ENCODE measurements around the gene TIMM13. TPM values are rescaled to one million over a fixed set of nuclear protein-coding genes. Genes with fewer than 3 reads are reported as not detected.

Gene TIMM13
- polyA plus RNA-seq, 3 donors = 56.2 to 107 (median 92.3) TPM

Other genes with a start within 250 kb of the TIMM13 start
- gene PLEKHJ1, start 191.3 kb downstream of the TIMM13 start, polyA plus RNA-seq (ENCODE audit: insufficient read length in 3 of 3) = 10 to 100 TPM; 54.6 to 81.6 (median 79.2) TPM
- gene SF3A2, start 190.8 kb downstream of the TIMM13 start, polyA plus RNA-seq (ENCODE audit: insufficient read length in 3 of 3) = 10 to 100 TPM; 63.2 to 93.5 (median 83.5) TPM
- gene AMH, start 178.3 kb downstream of the TIMM13 start, polyA plus RNA-seq (ENCODE audit: insufficient read length in 3 of 3) = 1 to 10 TPM in 2 of 3 donors, under 1 TPM in 1; 0.28 to 4.1 (median 2.8) TPM
- 1 to 10 TPM in 1 of 3 donors, under 1 TPM in 2; 0.56 to 1.3 (median 0.59) TPM for gene JSRP1, start 171.2 kb downstream of the TIMM13 start, polyA plus RNA-seq (ENCODE audit: insufficient read length in 3 of 3)
- gene PEAK3, start 145.4 kb downstream of the TIMM13 start, polyA plus RNA-seq (ENCODE audit: insufficient read length in 3 of 3) = under 1 TPM; 0.09 to 0.17 (median 0.12) TPM
- under 1 TPM in 1 of 3 donors, not detected in 2; 0.11 TPM for gene LINGO3, start 119.4 kb downstream of the TIMM13 start, polyA plus RNA-seq (ENCODE audit: insufficient read length in 3 of 3)
- gene LSM7, start 99.0 kb downstream of the TIMM13 start, polyA plus RNA-seq (ENCODE audit: insufficient read length in 3 of 3) = 100 to 1,000 TPM in 1 of 3 donors, 10 to 100 TPM in 2; 71.4 to 119 (median 87.8) TPM
- gene SPPL2B, start 98.9 kb downstream of the TIMM13 start, polyA plus RNA-seq (ENCODE audit: insufficient read length in 3 of 3) = 100 to 1,000 TPM in 1 of 3 donors, 10 to 100 TPM in 2; 52.5 to 129 (median 80.4) TPM
- under 1 TPM; 0.30 to 0.64 (median 0.45) TPM for gene TMPRSS9, start 67.3 kb downstream of the TIMM13 start, polyA plus RNA-seq (ENCODE audit: insufficient read length in 3 of 3)
- 10 to 100 TPM; 56.1 to 93.3 (median 60.4) TPM for gene LMNB2, start 29.4 kb upstream of the TIMM13 start, polyA plus RNA-seq (ENCODE audit: insufficient read length in 3 of 3)
- 10 to 100 TPM; 11.2 to 16.2 (median 11.3) TPM for gene GADD45B, start 48.5 kb upstream of the TIMM13 start, polyA plus RNA-seq (ENCODE audit: insufficient read length in 3 of 3)